Right lobe of liver (tissue), 6 donors: Measurements from ENCODE around the gene LIM2. TPM values are rescaled to one million over a fixed set of nuclear protein-coding genes. Genes with fewer than 3 reads are reported as not detected.

Experiments used
- ATAC-seq, 4 donors: fragments of 200-7000 bp; cut with Tn5 transposase; one replicate each; pipeline ENCODE4 v1.9.1; 2020; ENCODE audit warnings: mild to moderate bottlenecking in 4 of 4, moderate library complexity in 4 of 4
- DNase-seq, 3 donors: peaks; one replicate each; pipeline ENCODE4 v3.0.0-alpha.2; 2020
- H3K27ac ChIP-seq, 3 donors: fragments of 200-600 bp; one replicate each; pipeline ENCODE4 v1.8.0; 2022
- H3K27me3 ChIP-seq, 2 donors: fragments of 200-600 bp; one replicate each; pipeline ENCODE4 v1.8.0; 2022
- H3K36me3 ChIP-seq, 4 donors: fragments of 200-600 bp; sonication (generic) in 1 of 4; one replicate each; pipeline versions ENCODE4 v1.5.1 to v1.8.0; 2017 to 2022; ENCODE audit warnings: control low read depth in 1 of 4
- H3K4me1 ChIP-seq, 4 donors: fragments of 200-600 bp; sonication (generic) in 1 of 4; one replicate each; pipeline versions ENCODE4 v1.5.1 to v1.8.0; 2017 to 2022; ENCODE audit warnings: control low read depth in 1 of 4
- H3K4me3 ChIP-seq, 3 donors: fragments of 200-600 bp; one replicate each; pipeline ENCODE4 v1.8.0; 2022
- H3K9me3 ChIP-seq, 4 donors: fragments of 200-600 bp; sonication (generic) in 1 of 4; one replicate each; pipeline versions ENCODE4 v1.5.1 to v1.8.0; 2017 to 2022; ENCODE audit warnings: control low read depth in 1 of 4
- CTCF ChIP-seq, 4 donors: fragments of 200-600 bp in 3 of 4; fragments of 450-650 bp in 1 of 4; IDR thresholded peaks; one replicate each; pipeline versions ENCODE4 v1.5.1 to v1.8.0; 2016 to 2022; ENCODE audit warnings: antibody characterized with exemption in 4 of 4, mild to moderate bottlenecking in 2 of 4
- POLR2A ChIP-seq: fragments of 450-650 bp; IDR thresholded peaks from one replicate; pipeline ENCODE4 v1.6.1; 2017; ENCODE audit warnings: antibody characterized with exemption, mild to moderate bottlenecking
- WGBS: methylation state at CpG from one replicate; pipeline ENCODE4 v1.1.6; 2018; ENCODE audit warnings: low coverage, low lambda C conversion rate; ENCODE audit not compliant: insufficient coverage; ENCODE audit errors: missing lambda C conversion rate; 5-methylcytosine and 5-hydroxymethylcytosine counted together
- intact Hi-C, 2 donors: fragments of 100-400 bp; cut with DNase I; formaldehyde crosslinking; loops; one replicate each; pipeline versions ENCODE4 v1.11.2 to v1.14.1; 2022
- total RNA-seq, 6 experiments: library from RNA; depleted of rRNA in 2 of 6; stranded (reverse); fragments of >200 nt in 2 of 6; fragmentation: NEBNext Ultra II Directional in 3 of 6; extraction: Animal tissue kit (Norgen Biotek cat#: 25700) in 3 of 6; gene quantifications; one replicate each; pipeline versions ENCODE4 v1.1.0 to v1.2.4, GENCODE V29; 2016 to 2023
- donor health status: DM: no; HTN: yes; CAD: no.
- donor health status: DM: no; HTN: no; CAD: no.
- donor health status: DM: no; HTN: no; CAD: no.
- donor health status: DM: no; HTN: yes; CAD: no.
- donor health status: DM: no; HTN: yes; CAD: no.

LIM2 gene
- total RNA-seq, 6 experiments from 2014 or later = not detected

- intact Hi-C loops = no loop called here
- H3K27ac ChIP-seq = peak overlapping the region in 1 of 3 donors; percentile 33
Observed at GRCh38 chr19:51341066-51341465, 46.7 kb downstream of the LIM2 start.

GRCh38 chr19:51339687-51340656 lies 47.8 kb downstream of the LIM2 start:
- Histone ChIP-seq H3K4me1 (peaks cover 0 to 18% (median 0%) of the 10 kb centered on the region in 4 donors), H3K4me3 (peak overlapping the region; percentile 65 to 77 (median 75)), H3K27me3 (no peaks in the 10 kb centered on the region), H3K27ac (peak overlapping the region; percentile 54 to 73 (median 58)), H3K9me3 (no peaks in the 10 kb centered on the region), H3K36me3 (peaks cover 0 to 6% (median 2%) of the 10 kb centered on the region in 4 donors)
- intact Hi-C loops = loop anchor here in 1 of 2 donors (5.0 kb wide), 1 partner anchor 67 kb away; no protein-coding TSS in a partner anchor
- peak in 3 of 4 donors; percentile 22 to 42 (median 41) for TF ChIP-seq CTCF (IDR thresholded peaks at IDR 0.05)
- peak; percentile 88 for TF ChIP-seq POLR2A
- DNase-seq = peak; percentile 100
- peak; percentile 91 to 96 (median 94) for ATAC-seq
- WGBS = 4% methylated on average over 22 of the region's 107 CpGs

More at GRCh38 chr19:51341066-51341465, 46.7 kb downstream of the LIM2 start:
- peaks cover 0 to 18% (median 0%) of the 10 kb centered on the region in 4 donors for H3K4me1 ChIP-seq
- H3K27me3 ChIP-seq = no peaks in the 10 kb centered on the region
- no peaks in the 10 kb centered on the region for H3K9me3 ChIP-seq
- H3K4me3 ChIP-seq = no peak overlapping the region
- DNase-seq = no peak
- WGBS = 78% methylated on average over 8 of the region's 18 CpGs
- no peak for TF ChIP-seq POLR2A
- no peak for TF ChIP-seq CTCF (IDR thresholded peaks at IDR 0.05)
- H3K36me3 ChIP-seq = peaks cover 0 to 12% (median 6%) of the 10 kb centered on the region in 4 donors
- ATAC-seq = no peak

DNA sequence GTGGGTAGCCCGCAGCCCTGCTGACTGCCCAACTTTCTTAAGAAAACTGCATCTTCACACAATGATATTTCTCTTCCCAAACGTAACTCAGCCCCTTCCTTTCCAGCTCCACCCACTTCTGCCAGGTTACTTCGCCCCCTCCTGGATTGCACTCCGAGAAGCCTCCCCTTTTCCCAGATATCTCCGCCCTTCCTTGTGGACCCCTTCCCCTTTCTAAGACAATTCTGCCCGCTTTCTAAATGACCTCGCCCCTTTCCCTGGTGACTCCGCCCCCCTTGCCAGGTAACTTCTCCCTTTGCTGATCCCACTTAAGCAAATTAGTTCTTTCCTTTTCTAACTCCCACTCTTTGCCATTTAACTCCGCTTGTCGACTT lies 48.5 kb downstream of the LIM2 start:
- Histone ChIP-seq H3K4me1 (peaks cover 0 to 18% (median 0%) of the 10 kb centered on the region in 4 donors), H3K9me3 (no peaks in the 10 kb centered on the region), H3K36me3 (no peaks in the 10 kb centered on the region), H3K27me3 (no peaks in the 10 kb centered on the region), H3K27ac (no peak overlapping the region), H3K4me3 (peak overlapping the region; percentile 65 to 77 (median 75))
- WGBS = 0% methylated on average over 10 of the region's 10 CpGs
- TF ChIP-seq POLR2A = no peak
- TF ChIP-seq CTCF (IDR thresholded peaks at IDR 0.05) = no peak
- ATAC-seq = no peak
- intact Hi-C loops = loop anchor here in 1 of 2 donors (5.0 kb wide), 1 partner anchor 68 kb away; no protein-coding TSS in a partner anchor
- DNase-seq = no peak

DNA sequence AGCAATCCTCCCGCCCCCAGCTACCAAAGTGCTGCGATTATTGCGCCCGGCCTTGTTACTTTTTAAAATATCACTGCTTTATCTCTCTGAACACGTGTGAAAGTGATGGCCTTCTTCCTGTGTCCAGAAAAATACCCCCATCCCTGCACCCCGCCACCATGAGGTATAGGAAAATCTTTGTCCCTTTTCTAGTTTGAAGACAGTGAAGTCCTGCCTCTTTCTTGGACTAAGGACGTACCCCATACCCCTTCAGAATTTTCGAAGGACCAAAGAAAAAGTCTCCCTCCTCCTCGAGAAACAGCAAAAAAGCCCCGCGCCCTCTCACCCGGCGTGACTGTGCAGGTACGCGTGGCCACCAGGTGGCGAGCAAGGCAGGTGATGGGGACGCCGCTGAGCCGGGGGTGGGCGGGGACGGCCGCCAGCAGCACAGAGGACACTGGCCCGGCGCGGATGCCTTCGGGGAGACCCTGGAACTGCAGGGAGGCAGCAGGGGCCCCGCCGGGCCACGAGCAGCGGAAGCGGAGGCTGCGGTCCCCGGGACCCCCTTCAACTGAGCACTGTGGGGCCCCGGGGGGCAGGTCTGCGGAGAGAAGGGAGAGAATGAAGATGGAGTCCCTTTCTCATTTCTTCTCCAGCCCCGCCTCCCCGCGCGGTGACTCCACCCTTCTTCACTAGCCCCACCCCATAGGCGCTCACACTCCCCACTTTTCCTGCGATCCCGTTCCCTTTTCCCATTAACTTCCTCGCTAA lies 49.0 kb downstream of the LIM2 start:
- no peaks in the 10 kb centered on the region for H3K9me3 ChIP-seq
- no peaks in the 10 kb centered on the region for H3K36me3 ChIP-seq
- H3K4me1 ChIP-seq = peaks cover 0 to 18% (median 0%) of the 10 kb centered on the region in 4 donors
- DNase-seq (peak; percentile 87 to 89 (median 88)), ATAC-seq (peak; percentile 68 to 73 (median 70))
- peak overlapping the region; percentile 65 to 77 (median 75) for H3K4me3 ChIP-seq
- peak; percentile 86 to 90 (median 88) for TF ChIP-seq CTCF (IDR thresholded peaks at IDR 0.05)
- no peak for TF ChIP-seq POLR2A
- H3K27ac ChIP-seq = no peak overlapping the region
- intact Hi-C loops = loop anchor here in 1 of 2 donors (5.0 kb wide), 1 partner anchor 69 kb away; no protein-coding TSS in a partner anchor
- no peaks in the 10 kb centered on the region for H3K27me3 ChIP-seq
- WGBS = 6% methylated on average over 20 of the region's 43 CpGs
